HCT116 (cell line): Measurements from ENCODE around the gene OGFOD2. TPM values are rescaled to one million over a fixed set of nuclear protein-coding genes. Genes with fewer than 3 reads are reported as not detected.

Experiments used
- ATAC-seq: fragments of 200-7000 bp; cut with Tn5 transposase; 2 replicates; pipeline ENCODE4 v1.9.1; 2020; ENCODE audit warnings: mild to moderate bottlenecking, moderate library complexity
- BruUV-seq: library from RNA; stranded (reverse); fragments of 400-500 nt; replicated peaks from 2 replicates; lab custom pipeline; 2021; lab: Mats Ljungman, UMichigan
- CTCF ChIA-PET: fragments of 300-600 bp; sonication (Branson Sonifier 250); formaldehyde crosslinking; loops from one replicate; lab custom pipeline; 2021; ENCODE audit warnings: antibody characterized with exemption; lab: Charles Lee
- POLR2A ChIA-PET: fragments of 300-600, 350-600 bp; sonication (Branson Sonifier 250); formaldehyde crosslinking; loops from one replicate; lab custom pipeline; 2021; ENCODE audit warnings: antibody characterized with exemption; lab: Charles Lee
- RAD21 ChIA-PET, 2 experiments: fragments of 300-600 bp; sonication (Branson Sonifier 250); formaldehyde crosslinking; loops; one replicate each; lab custom pipeline; 2023; ENCODE audit warnings: low total read pairs in 2 of 2; ENCODE audit not compliant: uncharacterized antibody in 2 of 2, unreplicated experiment in 2 of 2, low non-redundant PET in 1 of 2; lab: Charles Lee
- DNase-seq: peaks from one replicate; pipeline ENCODE4 v3.0.0-alpha.2; 2010; ENCODE audit warnings: low read depth, low spot score
- H2AFZ ChIP-seq: fragments of 200-600 bp; shearing (Covaris generic), sonication (generic); 2 replicates; pipeline ENCODE4 v1.6.1; 2017; ENCODE audit warnings: low read depth, mixed run types, mixed read lengths, antibody characterized with exemption, low read length; ENCODE audit not compliant: poor library complexity, severe bottlenecking
- H3K27ac ChIP-seq: 2 replicates; pipeline ENCODE4 v1.5.1; 2012; ENCODE audit warnings: low read depth, low read length
- H3K27me3 ChIP-seq: fragments of 200-600 bp; sonication (generic); 2 replicates; pipeline ENCODE4 v1.6.1; 2016; ENCODE audit warnings: mixed run types, low read length, mixed read lengths; ENCODE audit not compliant: insufficient read depth
- H3K36me3 ChIP-seq, 2 experiments: fragments of 200-500 bp in 1 of 2; fragments of 200-600 bp in 1 of 2; sonication (Bioruptor generic) in 1 of 2; sonication (generic) in 1 of 2; 2 replicates each; pipeline versions ENCODE4 v1.5.1 to v1.6.1; 2014 to 2016; ENCODE audit warnings: low read length in 2 of 2, inconsistent platforms in 1 of 2, mixed read lengths in 1 of 2, mixed run types in 1 of 2; ENCODE audit not compliant: insufficient read depth in 2 of 2, control insufficient read depth in 1 of 2
- H3K4me1 ChIP-seq, 2 experiments: fragments of 200-600 bp in 1 of 2; sonication (generic) in 1 of 2; 2 replicates each; pipeline versions ENCODE4 v1.5.1 to v1.6.1; 2012 to 2017; ENCODE audit warnings: low read length in 2 of 2, inconsistent platforms in 1 of 2, mild to moderate bottlenecking in 1 of 2, mixed read lengths in 1 of 2, mixed run types in 1 of 2, moderate library complexity in 1 of 2; ENCODE audit not compliant: insufficient read depth in 2 of 2, control insufficient read depth in 1 of 2
- H3K4me2 ChIP-seq: fragments of 200-600 bp; sonication (generic); 2 replicates; pipeline ENCODE4 v1.6.1; 2017; ENCODE audit warnings: mixed run types, low read length, mixed read lengths
- H3K4me3 ChIP-seq, 2 experiments: fragments of 200-600 bp in 1 of 2; sonication (generic) in 1 of 2; replicated peaks in 1 of 2; 2 replicates each; pipeline ENCODE4 v1.5.1; 2011 to 2016; ENCODE audit warnings: low read length in 2 of 2, control low read depth in 1 of 2, low read depth in 1 of 2, mild to moderate bottlenecking in 1 of 2, mixed read lengths in 1 of 2, mixed run types in 1 of 2
- H3K79me2 ChIP-seq: fragments of 200-600 bp; sonication (generic); 2 replicates; pipeline ENCODE4 v1.6.1; 2017; ENCODE audit warnings: mild to moderate bottlenecking, mixed run types, low read length, moderate library complexity, mixed read lengths; ENCODE audit not compliant: insufficient read depth
- H3K9ac ChIP-seq: fragments of 200-600 bp; sonication (generic); 2 replicates; pipeline ENCODE4 v1.6.1; 2016; ENCODE audit warnings: low read length, mixed read lengths
- H3K9me2 ChIP-seq: fragments of 200-600 bp; sonication (generic), shearing (Covaris generic); 2 replicates; pipeline ENCODE4 v1.6.1; 2017; ENCODE audit warnings: mixed run types, mild to moderate bottlenecking, moderate library complexity; ENCODE audit not compliant: insufficient read depth
- H3K9me3 ChIP-seq, 2 experiments: fragments of 200-500 bp in 1 of 2; fragments of 200-600 bp in 1 of 2; sonication (Bioruptor generic) in 1 of 2; sonication (generic) in 1 of 2; 2 replicates each; pipeline ENCODE4 v1.6.1; 2014 to 2017; ENCODE audit warnings: low read length in 2 of 2, mixed read lengths in 2 of 2, inconsistent platforms in 1 of 2, low read depth in 1 of 2, mild to moderate bottlenecking in 1 of 2, mixed run types in 1 of 2, moderate library complexity in 1 of 2; ENCODE audit not compliant: control insufficient read depth in 1 of 2, insufficient read depth in 1 of 2
- H4K20me1 ChIP-seq: fragments of 200-600 bp; sonication (generic), shearing (Covaris generic); 2 replicates; pipeline ENCODE4 v1.6.1; 2017; ENCODE audit warnings: mixed run types, mild to moderate bottlenecking, moderate library complexity; ENCODE audit not compliant: insufficient read depth
- CTCF ChIP-seq, 3 experiments: fragments of 200-600 bp in 1 of 3; sonication (generic) in 1 of 3; IDR thresholded peaks in 2 of 3; conservative IDR thresholded peaks in 1 of 3; 2 replicates each; pipeline ENCODE4 v1.5.1; 2012 to 2017; ENCODE audit warnings: low read depth in 2 of 3, low read length in 2 of 3, antibody characterized with exemption in 1 of 3, borderline replicate concordance in 1 of 3, control low read depth in 1 of 3, mild to moderate bottlenecking in 1 of 3, mixed read lengths in 1 of 3, mixed run types in 1 of 3, moderate library complexity in 1 of 3; ENCODE audit not compliant: insufficient read depth in 1 of 3
- EZH2phosphoT487 ChIP-seq: fragments of 200-600 bp; IDR thresholded peaks from 2 replicates; pipeline ENCODE4 v1.6.1; 2018; ENCODE audit warnings: antibody characterized with exemption, borderline replicate concordance
- FOSL1 ChIP-seq: IDR thresholded peaks from 2 replicates; pipeline ENCODE4 v1.6.1; 2012; ENCODE audit warnings: low read depth
- MAX ChIP-seq: IDR thresholded peaks from 2 replicates; pipeline ENCODE4 v1.6.1; 2012
- RAD21 ChIP-seq: IDR thresholded peaks from 2 replicates; pipeline ENCODE4 v1.6.1; 2012; ENCODE audit warnings: low read depth, mild to moderate bottlenecking
- REST ChIP-seq: IDR thresholded peaks from 2 replicates; pipeline ENCODE4 v1.6.1; 2012; ENCODE audit warnings: low read depth
- SRF ChIP-seq: IDR thresholded peaks from 2 replicates; pipeline ENCODE4 v1.6.1; 2012; ENCODE audit warnings: low read depth
- ZBTB33 ChIP-seq: IDR thresholded peaks from 2 replicates; pipeline ENCODE4 v1.6.1; 2011; ENCODE audit warnings: mild to moderate bottlenecking, low read length, moderate library complexity; ENCODE audit not compliant: insufficient replicate concordance; ENCODE audit errors: extremely low read depth
- ZNF274 ChIP-seq: fragments of 200-500 bp; sonication (Bioruptor generic); IDR thresholded peaks from 2 replicates; pipeline ENCODE4 v1.6.1; 2014; ENCODE audit warnings: mild to moderate bottlenecking, low read depth, low read length, inconsistent platforms
- intact Hi-C: fragments of 100-400 bp; cut with micrococcal nuclease; formaldehyde crosslinking; loops from 2 replicates; pipeline ENCODE4 v1.10.0; 2022
- total RNA-seq: library from RNA; stranded (reverse); gene quantifications from one replicate; pipeline ENCODE4 v1.2.1, GENCODE V29; 2021; ENCODE audit not compliant: unreplicated experiment

Gene OGFOD2
- total RNA-seq, 1 experiment from 2014 or later = 29.5 TPM

- no peak overlapping the region for H2AFZ ChIP-seq
- DNase-seq = no peak
- H3K9ac ChIP-seq = no peak overlapping the region
- no peaks in the 10 kb centered on the region for H3K9me2 ChIP-seq
- no peak overlapping the region for H3K4me3 ChIP-seq
- no peak overlapping the region for H3K27ac ChIP-seq
- H4K20me1 ChIP-seq = no peaks in the 10 kb centered on the region
- ChIA-PET RAD21 (no interaction called here), POLR2A (no interaction called here), CTCF (no interaction called here)
- H3K27me3 ChIP-seq = no peaks in the 10 kb centered on the region
- H3K9me3 ChIP-seq = no peaks in the 10 kb centered on the region
- no peaks in the 10 kb centered on the region for H3K79me2 ChIP-seq
- no peak overlapping the region for H3K4me2 ChIP-seq
- no peaks in the 10 kb centered on the region for H3K36me3 ChIP-seq
- intact Hi-C loops = no loop called here
- TF ChIP-seq MAX (no peak), CTCF (IDR thresholded peaks at IDR 0.05 in 2 of 3, conservative IDR thresholded peaks at IDR 0.05 in 1 of 3; ENCODE audit: borderline replicate concordance in 1 of 3, insufficient read depth in 1 of 3, low read depth in 2 of 3, low read length in 2 of 3) (no peak), ZNF274 (no peak), ZBTB33 (no peak), SRF (no peak), REST (no peak), FOSL1 (no peak), EZH2phosphoT487 (no peak), RAD21 (no peak)
- ATAC-seq = no peak
- no peaks in the 10 kb centered on the region for H3K4me1 ChIP-seq
- no TSS peak for BruUV-seq
Observed at GRCh38 chr12:123027726-123028445, 52.8 kb downstream of the OGFOD2 start.
